Thyroid gland (tissue), 4 donors: ENCODE data around the gene GYG1. TPM values are rescaled to one million over a fixed set of nuclear protein-coding genes. Genes with fewer than 3 reads are reported as not detected.

Source experiments
- DNase-seq, 2 donors: peaks; one replicate each; pipeline ENCODE4 v3.0.0-alpha.2; 2019
- H3K27ac ChIP-seq, 3 donors: fragments of 200-600 bp; sonication (generic); 1 replicate in 2 of 3; 2 replicates in 1 of 3; pipeline ENCODE4 v1.5.1; 2016 to 2019; ENCODE audit warnings: mild to moderate bottlenecking in 1 of 3, moderate library complexity in 1 of 3
- H3K27me3 ChIP-seq: fragments of 200-600 bp; sonication (generic); one replicate; pipeline ENCODE4 v1.5.1; 2019
- H3K36me3 ChIP-seq, 2 donors: fragments of 200-600 bp; sonication (generic); one replicate each; pipeline ENCODE4 v1.5.1; 2016 to 2019
- H3K4me1 ChIP-seq, 2 donors: fragments of 200-600 bp; sonication (generic); one replicate each; pipeline ENCODE4 v1.5.1; 2017 to 2019
- H3K4me3 ChIP-seq, 3 donors: fragments of 200-600 bp; sonication (generic); replicated peaks in 1 of 3; 1 replicate in 2 of 3; 2 replicates in 1 of 3; pipeline ENCODE4 v1.5.1; 2016; ENCODE audit warnings: mild to moderate bottlenecking in 1 of 3
- H3K9me3 ChIP-seq: fragments of 200-600 bp; sonication (generic); one replicate; pipeline ENCODE4 v1.5.1; 2017
- CTCF ChIP-seq, 6 experiments: fragments of 200-600 bp in 3 of 6; fragments of 450-650 bp in 3 of 6; sonication (generic) in 3 of 6; IDR thresholded peaks; one replicate each; pipeline ENCODE4 v1.5.1; 2016 to 2019; ENCODE audit warnings: antibody characterized with exemption in 6 of 6, mild to moderate bottlenecking in 2 of 6, inconsistent platforms in 1 of 6, moderate library complexity in 1 of 6
- POLR2A ChIP-seq, 2 donors: fragments of 450-650 bp; IDR thresholded peaks; one replicate each; pipeline ENCODE4 v1.6.1; 2017; ENCODE audit warnings: antibody characterized with exemption in 2 of 2, mild to moderate bottlenecking in 2 of 2, moderate library complexity in 1 of 2
- WGBS, 2 donors: methylation state at CpG; one replicate each; pipeline ENCODE4 v1.1.5; 2017; 5-methylcytosine and 5-hydroxymethylcytosine counted together
- intact Hi-C: fragments of 100-400 bp; cut with DNase I; formaldehyde crosslinking; loops from one replicate; pipeline ENCODE4 v1.15.1; 2023
- total RNA-seq, 4 donors: library from RNA; depleted of rRNA; stranded (reverse); fragments of >200 nt; gene quantifications; one replicate each; pipeline ENCODE4 v1.2.3, GENCODE V29; 2016

GYG1 gene
- total RNA-seq, 4 donors from 2014 or later = 26.4 to 86.3 (median 29.3) TPM

- Histone ChIP-seq H3K27me3 (no peaks in the 10 kb centered on the region), H3K9me3 (no peaks in the 10 kb centered on the region), H3K27ac (no peak overlapping the region), H3K4me3 (no peak overlapping the region), H3K36me3 (peaks cover 0 to 10% of the 10 kb centered on the region in 2 donors), H3K4me1 (peaks cover 5 to 8% of the 10 kb centered on the region in 2 donors)
- no peak for DNase-seq
- 83 to 84% methylated on average over 3 of the region's 3 CpGs for WGBS, 2 donors
- intact Hi-C loops = no loop called here
- no peak for TF ChIP-seq CTCF (IDR thresholded peaks at IDR 0.05)
- TF ChIP-seq POLR2A (IDR thresholded peaks at IDR 0.05) = no peak
Observed at GRCh38 chr3:149000206-149000745, 8.9 kb downstream of the GYG1 start.

DNA sequence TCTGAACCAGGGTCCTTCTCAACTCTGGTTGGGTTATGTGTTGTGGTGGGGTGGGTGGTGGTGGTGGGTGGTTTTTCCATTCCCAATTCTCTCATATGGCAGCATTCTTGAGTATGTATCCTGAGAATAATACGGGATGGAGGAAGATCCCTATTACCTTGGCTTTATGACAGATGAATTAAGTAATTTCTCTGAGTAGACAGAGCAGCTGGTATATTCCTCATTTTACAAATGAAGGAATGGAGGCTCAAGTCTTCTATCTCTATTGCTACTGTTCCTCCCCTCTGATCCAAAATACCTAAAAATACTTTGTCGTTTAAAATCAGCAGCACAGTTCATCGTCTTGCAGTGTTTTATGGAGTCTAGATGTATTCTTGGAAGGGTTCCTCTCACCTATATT, 10.4 kb downstream of the GYG1 start:
- peaks cover 0 to 1% of the 10 kb centered on the region in 2 donors for H3K36me3 ChIP-seq
- no peak overlapping the region for H3K27ac ChIP-seq
- peaks cover 5 to 8% of the 10 kb centered on the region in 2 donors for H3K4me1 ChIP-seq
- no peak overlapping the region for H3K4me3 ChIP-seq
- TF ChIP-seq CTCF (IDR thresholded peaks at IDR 0.05) = no peak
- TF ChIP-seq POLR2A (IDR thresholded peaks at IDR 0.05) = no peak
- H3K27me3 ChIP-seq = no peaks in the 10 kb centered on the region
- no peak for DNase-seq
- no peaks in the 10 kb centered on the region for H3K9me3 ChIP-seq
- 90 to 97% methylated on average over 3 of the region's 3 CpGs for WGBS, 2 donors
- intact Hi-C loops = no loop called here

GRCh38 chr3:149003653-149004305, 12.4 kb downstream of the GYG1 start:
- 93 to 94% methylated on average over 6 of the region's 6 CpGs for WGBS, 2 donors
- TF ChIP-seq POLR2A (IDR thresholded peaks at IDR 0.05) (no peak), CTCF (IDR thresholded peaks at IDR 0.05) (no peak)
- H3K4me1 ChIP-seq = peaks cover 5 to 8% of the 10 kb centered on the region in 2 donors
- DNase-seq = no peak
- no peak overlapping the region for H3K4me3 ChIP-seq
- peaks cover 0 to 6% of the 10 kb centered on the region in 2 donors for H3K36me3 ChIP-seq
- H3K27me3 ChIP-seq = no peaks in the 10 kb centered on the region
- intact Hi-C loops = no loop called here
- no peak overlapping the region for H3K27ac ChIP-seq
- H3K9me3 ChIP-seq = no peaks in the 10 kb centered on the region

DNA sequence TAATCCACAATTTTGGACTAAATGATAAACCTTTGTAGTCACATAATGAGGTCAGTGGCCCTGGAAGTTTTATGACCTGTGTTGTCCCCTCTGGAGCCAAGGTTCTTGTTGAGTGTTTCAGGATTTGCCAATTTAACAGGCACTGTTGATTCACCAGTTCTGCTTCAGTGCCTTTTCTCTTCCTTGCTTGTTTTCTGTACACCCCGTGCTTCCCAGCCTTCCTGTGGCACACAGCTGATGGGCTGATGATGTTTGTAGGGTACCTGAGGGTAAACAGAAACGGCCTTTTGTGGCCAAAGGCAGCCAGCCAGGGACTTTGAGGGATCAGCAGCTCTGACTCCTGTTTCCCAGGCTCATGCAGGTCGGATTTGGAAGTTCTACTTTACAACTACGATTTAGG, 13.3 kb downstream of the GYG1 start:
- Histone ChIP-seq H3K9me3 (no peaks in the 10 kb centered on the region), H3K27me3 (no peaks in the 10 kb centered on the region), H3K36me3 (peaks cover 6% of the 10 kb centered on the region in 2 donors), H3K4me3 (no peak overlapping the region), H3K27ac (no peak overlapping the region), H3K4me1 (peaks cover 5 to 8% of the 10 kb centered on the region in 2 donors)
- DNase-seq = peak; percentile 21 to 61
- intact Hi-C loops = no loop called here
- TF ChIP-seq CTCF (IDR thresholded peaks at IDR 0.05) (no peak), POLR2A (IDR thresholded peaks at IDR 0.05) (no peak)
- WGBS, 2 donors = 41 to 48% methylated on average over 4 of the region's 4 CpGs

GRCh38 chr3:149005416-149005815, 14.1 kb downstream of the GYG1 start:
- intact Hi-C loops = no loop called here
- no peaks in the 10 kb centered on the region for H3K9me3 ChIP-seq
- no peaks in the 10 kb centered on the region for H3K27me3 ChIP-seq
- TF ChIP-seq POLR2A (IDR thresholded peaks at IDR 0.05) (no peak), CTCF (IDR thresholded peaks at IDR 0.05) (no peak)
- no peak for DNase-seq
- H3K4me1 ChIP-seq = peaks cover 5 to 8% of the 10 kb centered on the region in 2 donors
- no peak overlapping the region for H3K4me3 ChIP-seq
- WGBS, 2 donors = 87 to 91% methylated on average over 1 of the region's 1 CpG
- no peak overlapping the region for H3K27ac ChIP-seq
- peaks cover 8 to 13% of the 10 kb centered on the region in 2 donors for H3K36me3 ChIP-seq
